ENCODE data around the gene IMMP2L. TPM values are rescaled to one million over a fixed set of nuclear protein-coding genes. Genes with fewer than 3 reads are reported as not detected.

IMMP2L gene
- total RNA-seq, 4 donors from 2014 or later = 8.3 to 19.2 (median 17.8) TPM

DNA sequence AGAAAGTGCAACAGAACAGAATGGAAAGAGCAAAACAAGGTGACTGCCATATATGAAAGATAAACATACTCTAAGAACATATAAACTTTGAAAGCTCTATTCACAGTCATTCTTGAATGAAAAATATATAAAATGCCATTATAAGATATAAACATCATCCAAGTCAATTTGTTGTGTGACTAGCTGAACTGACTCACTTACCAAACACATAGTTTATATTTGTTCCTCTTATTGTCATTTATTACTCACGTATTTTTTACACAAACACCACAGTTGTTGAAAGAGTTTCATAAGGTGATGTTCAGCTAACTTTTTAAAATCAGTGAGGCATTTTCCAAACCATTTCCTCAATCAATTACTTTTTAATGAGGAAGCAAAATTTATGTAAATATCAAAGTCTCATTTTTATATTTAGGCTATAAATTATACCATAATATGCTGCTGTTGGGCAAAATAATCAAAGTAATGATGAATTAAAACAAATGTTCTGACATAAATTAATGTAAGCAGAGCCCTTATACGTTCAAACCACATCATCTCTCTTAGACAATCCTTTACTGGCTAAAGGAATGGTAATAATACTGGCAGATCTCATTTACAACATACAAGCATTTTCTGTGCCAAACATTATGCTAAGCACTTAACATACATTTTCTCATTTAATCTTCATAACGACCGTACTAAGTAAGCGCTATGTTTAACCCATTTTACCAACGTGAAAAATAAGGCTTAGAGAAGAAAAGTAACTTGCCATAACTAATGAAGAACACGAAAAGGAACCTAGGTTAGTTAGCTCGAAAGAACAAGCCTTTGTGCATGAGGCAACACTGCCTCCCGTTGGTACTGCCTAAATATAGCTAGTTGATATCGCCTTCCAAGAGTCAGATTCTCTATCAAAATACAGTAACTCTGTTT, 464.0 kb downstream of the IMMP2L start:
- DNase-seq (no peak), ATAC-seq (peak in 1 of 2 donors; percentile 89)
- Histone ChIP-seq H3K27ac (no peak overlapping the region), H3K4me1 (peaks cover 10 to 14% of the 10 kb centered on the region in 2 donors), H3K4me3 (no peak overlapping the region), H3K36me3 (no peaks in the 10 kb centered on the region), H3K27me3 (no peaks in the 10 kb centered on the region), H3K9me3 (no peaks in the 10 kb centered on the region)
- TF ChIP-seq POLR2A (IDR thresholded peaks at IDR 0.05) = no peak
- TF ChIP-seq, protein P1, sequence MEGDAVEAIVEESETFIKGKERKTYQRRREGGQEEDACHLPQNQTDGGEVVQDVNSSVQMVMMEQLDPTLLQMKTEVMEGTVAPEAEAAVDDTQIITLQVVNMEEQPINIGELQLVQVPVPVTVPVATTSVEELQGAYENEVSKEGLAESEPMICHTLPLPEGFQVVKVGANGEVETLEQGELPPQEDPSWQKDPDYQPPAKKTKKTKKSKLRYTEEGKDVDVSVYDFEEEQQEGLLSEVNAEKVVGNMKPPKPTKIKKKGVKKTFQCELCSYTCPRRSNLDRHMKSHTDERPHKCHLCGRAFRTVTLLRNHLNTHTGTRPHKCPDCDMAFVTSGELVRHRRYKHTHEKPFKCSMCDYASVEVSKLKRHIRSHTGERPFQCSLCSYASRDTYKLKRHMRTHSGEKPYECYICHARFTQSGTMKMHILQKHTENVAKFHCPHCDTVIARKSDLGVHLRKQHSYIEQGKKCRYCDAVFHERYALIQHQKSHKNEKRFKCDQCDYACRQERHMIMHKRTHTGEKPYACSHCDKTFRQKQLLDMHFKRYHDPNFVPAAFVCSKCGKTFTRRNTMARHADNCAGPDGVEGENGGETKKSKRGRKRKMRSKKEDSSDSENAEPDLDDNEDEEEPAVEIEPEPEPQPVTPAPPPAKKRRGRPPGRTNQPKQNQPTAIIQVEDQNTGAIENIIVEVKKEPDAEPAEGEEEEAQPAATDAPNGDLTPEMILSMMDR (IDR thresholded peaks at IDR 0.05 in 4 of 5, conservative IDR thresholded peaks at IDR 0.05 in 1 of 5) = peak in 3 of 5 experiments; percentile 16 to 51 (median 30)
- in situ Hi-C loops (cut with MboI; ENCODE audit: low sequenced_read_pairs in 4 of 4) = loop anchor here in 2 of 4 donors (10.0 to 25.0 kb wide), 2 partner anchors 387 to 639 kb away; no protein-coding TSS in a partner anchor
- intact Hi-C loops (cut with DNase I; ENCODE audit: low total_unique reads) = no loop called here

DNA sequence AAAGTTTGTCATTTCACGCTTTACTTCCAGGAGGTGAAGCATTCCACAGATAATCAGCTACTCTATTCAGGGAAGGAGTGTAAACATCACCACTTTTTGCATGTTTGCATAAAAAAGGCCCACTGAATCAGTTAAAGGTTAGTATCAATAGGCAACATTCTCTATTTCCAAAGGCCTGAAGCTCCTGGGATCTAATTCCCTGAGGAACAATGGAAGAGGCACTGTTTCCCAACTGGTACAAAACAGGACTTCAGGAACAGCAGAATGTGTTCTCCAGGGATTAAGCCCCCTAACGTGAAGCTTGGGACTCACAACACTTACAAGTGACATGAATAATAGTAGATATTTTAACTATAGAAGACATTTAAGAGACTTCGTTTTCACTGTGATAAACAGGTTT, 465.3 kb downstream of the IMMP2L start:
- H3K27ac ChIP-seq = no peak overlapping the region
- TF ChIP-seq, protein P1 (IDR thresholded peaks at IDR 0.05 in 4 of 5, conservative IDR thresholded peaks at IDR 0.05 in 1 of 5) = no peak
- no peak for TF ChIP-seq POLR2A (IDR thresholded peaks at IDR 0.05)
- no peak for DNase-seq
- no peaks in the 10 kb centered on the region for H3K27me3 ChIP-seq
- intact Hi-C loops (cut with DNase I; ENCODE audit: low total_unique reads) = no loop called here
- in situ Hi-C loops (cut with MboI; ENCODE audit: low sequenced_read_pairs in 4 of 4) = loop anchor here in 2 of 4 donors (10.0 to 25.0 kb wide), 2 partner anchors 388 to 640 kb away; no protein-coding TSS in a partner anchor
- H3K36me3 ChIP-seq = no peaks in the 10 kb centered on the region
- no peaks in the 10 kb centered on the region for H3K9me3 ChIP-seq
- ATAC-seq = no peak
- no peak overlapping the region for H3K4me3 ChIP-seq
- H3K4me1 ChIP-seq = peaks cover 20 to 26% of the 10 kb centered on the region in 2 donors

DNA sequence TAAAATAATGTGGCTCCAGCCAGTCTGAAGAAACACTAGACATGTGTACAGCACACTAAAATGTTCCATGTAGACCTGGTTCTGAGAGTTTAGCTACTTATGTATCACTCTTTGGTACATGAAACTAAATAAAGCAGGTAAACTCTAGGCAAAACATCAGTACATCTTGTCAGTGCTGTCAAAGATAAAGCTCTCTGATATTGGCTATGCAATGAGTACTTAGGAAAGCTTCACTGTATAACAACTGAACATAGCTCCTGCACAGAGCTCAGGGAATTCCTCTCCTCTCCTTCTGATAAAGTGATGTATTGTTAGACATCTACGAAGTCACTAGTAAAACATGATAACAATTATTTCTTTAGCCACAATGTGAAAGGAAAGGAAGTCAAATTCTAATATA, 467.9 kb downstream of the IMMP2L start:
- in situ Hi-C loops (cut with MboI; ENCODE audit: low sequenced_read_pairs in 4 of 4) = loop anchor here in 3 of 4 donors (5.0 to 25.0 kb wide), 3 partner anchors 390 to 643 kb away; no protein-coding TSS in a partner anchor
- Histone ChIP-seq H3K27ac (no peak overlapping the region), H3K36me3 (no peaks in the 10 kb centered on the region), H3K27me3 (no peaks in the 10 kb centered on the region), H3K9me3 (no peaks in the 10 kb centered on the region), H3K4me3 (no peak overlapping the region), H3K4me1 (peaks cover 22 to 43% of the 10 kb centered on the region in 2 donors)
- TF ChIP-seq, protein P1 (IDR thresholded peaks at IDR 0.05 in 4 of 5, conservative IDR thresholded peaks at IDR 0.05 in 1 of 5) = no peak
- no peak for TF ChIP-seq POLR2A (IDR thresholded peaks at IDR 0.05)
- intact Hi-C loops (cut with DNase I; ENCODE audit: low total_unique reads) = loop anchor here (5.0 kb wide), 1 partner anchor 468 kb away; the partner anchor contains the start of gene IMMP2L
- DNase-seq (no peak), ATAC-seq (no peak)

DNA sequence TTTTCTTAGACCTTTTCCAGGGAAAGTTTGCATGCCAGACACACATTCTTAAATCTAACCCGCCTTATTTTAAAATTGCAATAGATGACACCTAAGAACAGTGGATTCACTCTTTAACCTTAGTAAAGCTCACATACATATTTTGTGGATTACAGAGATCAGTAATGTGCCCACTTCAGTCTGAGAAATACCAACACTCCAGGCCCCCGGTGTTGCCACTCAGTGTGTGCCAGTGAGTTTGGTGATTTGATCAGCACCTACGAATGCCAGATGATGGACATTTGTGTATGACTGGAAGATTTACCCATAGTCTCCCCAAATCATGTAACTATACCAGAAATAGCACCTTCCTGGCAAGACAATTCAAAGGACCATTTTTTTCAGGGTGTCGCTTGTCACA, 468.8 kb downstream of the IMMP2L start:
- Histone ChIP-seq H3K36me3 (no peaks in the 10 kb centered on the region), H3K27me3 (no peaks in the 10 kb centered on the region), H3K9me3 (no peaks in the 10 kb centered on the region), H3K27ac (no peak overlapping the region), H3K4me1 (peaks cover 19 to 40% of the 10 kb centered on the region in 2 donors), H3K4me3 (peak overlapping the region in 1 of 4 donors; percentile 4)
- no peak for ATAC-seq
- TF ChIP-seq, protein P1 (IDR thresholded peaks at IDR 0.05 in 4 of 5, conservative IDR thresholded peaks at IDR 0.05 in 1 of 5) = no peak
- TF ChIP-seq POLR2A (IDR thresholded peaks at IDR 0.05) = no peak
- intact Hi-C loops (cut with DNase I; ENCODE audit: low total_unique reads) = loop anchor here (5.0 kb wide), 1 partner anchor 469 kb away; the partner anchor contains the start of gene IMMP2L
- in situ Hi-C loops (cut with MboI; ENCODE audit: low sequenced_read_pairs in 4 of 4) = loop anchor here in 3 of 4 donors (5.0 to 25.0 kb wide), 3 partner anchors 391 to 644 kb away; no protein-coding TSS in a partner anchor
- DNase-seq = no peak

Measured in gastrocnemius medialis (tissue), 4 donors.